Neuronal stem cell (in vitro differentiated cells): Measurements from ENCODE around the gene NALCN.
A peak's percentile ranks its signal among the peaks of the same experiment; 100 is the strongest.

ENCODE experiments used
- DNase-seq: peaks from one replicate; pipeline ENCODE4 v3.0.0-alpha.2; 2013; ENCODE audit warnings: low spot score
- H2AFZ ChIP-seq: one replicate; pipeline ENCODE4 v1.6.1; 2013; ENCODE audit warnings: mild to moderate bottlenecking, low read length, inconsistent platforms
- H2AK5ac ChIP-seq: 2 replicates; pipeline ENCODE4 v1.6.1; 2013; ENCODE audit warnings: low read depth, mild to moderate bottlenecking, inconsistent platforms, low read length, moderate library complexity, mixed read lengths
- H2BK120ac ChIP-seq: 2 replicates; pipeline ENCODE4 v1.6.1; 2013; ENCODE audit warnings: low read depth, mild to moderate bottlenecking, inconsistent platforms, low read length, moderate library complexity, mixed read lengths
- H2BK12ac ChIP-seq: one replicate; pipeline ENCODE4 v1.6.1; 2013; ENCODE audit warnings: low read length, inconsistent platforms
- H2BK15ac ChIP-seq: 2 replicates; pipeline ENCODE4 v1.6.1; 2013; ENCODE audit warnings: mild to moderate bottlenecking, low read length, inconsistent platforms, mixed read lengths
- H2BK5ac ChIP-seq: one replicate; pipeline ENCODE4 v1.6.1; 2013; ENCODE audit warnings: inconsistent platforms, mild to moderate bottlenecking, low read length, moderate library complexity
- H3K14ac ChIP-seq: one replicate; pipeline ENCODE4 v1.6.1; 2013; ENCODE audit warnings: low read length, inconsistent platforms
- H3K18ac ChIP-seq: 2 replicates; pipeline ENCODE4 v1.6.1; 2013; ENCODE audit warnings: low read length, inconsistent platforms
- H3K23ac ChIP-seq: 2 replicates; pipeline ENCODE4 v1.6.1; 2013; ENCODE audit warnings: low read depth, mild to moderate bottlenecking, mixed read lengths, low read length, inconsistent platforms; ENCODE audit not compliant: poor library complexity
- H3K27ac ChIP-seq: replicated peaks from 3 replicates; pipeline ENCODE4 v1.5.1; 2013; ENCODE audit warnings: low read length, inconsistent platforms
- H3K27me3 ChIP-seq, 3 experiments: 2 replicates each; pipeline ENCODE4 v1.6.1; 2013; ENCODE audit warnings: low read length in 3 of 3, mild to moderate bottlenecking in 2 of 3, inconsistent platforms in 1 of 3, low read depth in 1 of 3, mixed read lengths in 1 of 3, moderate library complexity in 1 of 3; ENCODE audit not compliant: control insufficient read depth in 3 of 3, insufficient read depth in 3 of 3
- H3K36me3 ChIP-seq, 2 donors: replicated peaks in 1 of 2; 2 replicates each; pipeline ENCODE4 v1.6.1; 2013; ENCODE audit warnings: low read length in 2 of 2; ENCODE audit not compliant: control insufficient read depth in 2 of 2, insufficient read depth in 2 of 2
- H3K4ac ChIP-seq: 2 replicates; pipeline ENCODE4 v1.6.1; 2013; ENCODE audit warnings: inconsistent platforms, mild to moderate bottlenecking, low read length, moderate library complexity
- H3K4me1 ChIP-seq, 2 donors: 1 replicate in 1 of 2; 2 replicates in 1 of 2; pipeline ENCODE4 v1.6.1; 2013; ENCODE audit warnings: low read length in 2 of 2, low read depth in 1 of 2; ENCODE audit not compliant: control insufficient read depth in 2 of 2, insufficient read depth in 1 of 2
- H3K4me2 ChIP-seq: one replicate; pipeline ENCODE4 v1.6.1; 2013; ENCODE audit warnings: mild to moderate bottlenecking, low read length, inconsistent platforms; ENCODE audit not compliant: insufficient read depth, poor library complexity, severe bottlenecking
- H3K4me3 ChIP-seq, 2 donors: 2 replicates each; pipeline ENCODE4 v1.5.1; 2013; ENCODE audit warnings: low read length in 2 of 2, mild to moderate bottlenecking in 2 of 2, inconsistent platforms in 1 of 2, moderate library complexity in 1 of 2
- H3K79me1 ChIP-seq: one replicate; pipeline ENCODE4 v1.6.1; 2013; ENCODE audit warnings: low read depth, mild to moderate bottlenecking, inconsistent platforms, low read length, moderate library complexity
- H3K9ac ChIP-seq: one replicate; pipeline ENCODE4 v1.6.1; 2013; ENCODE audit warnings: mild to moderate bottlenecking, low read depth, low read length, inconsistent platforms; ENCODE audit not compliant: poor library complexity
- H3K9me3 ChIP-seq, 2 donors: replicated peaks in 1 of 2; 2 replicates each; pipeline versions ENCODE3 to v1.6.1; 2013; ENCODE audit warnings: low read length in 2 of 2, mild to moderate bottlenecking in 2 of 2, inconsistent platforms in 1 of 2, low read depth in 1 of 2, mixed read lengths in 1 of 2, moderate library complexity in 1 of 2; ENCODE audit not compliant: control insufficient read depth in 2 of 2, insufficient read depth in 1 of 2
- H4K8ac ChIP-seq: one replicate; pipeline ENCODE4 v1.6.1; 2013; ENCODE audit warnings: low read depth, mild to moderate bottlenecking, inconsistent platforms, low read length, moderate library complexity
- H4K91ac ChIP-seq: one replicate; pipeline ENCODE4 v1.6.1; 2013; ENCODE audit warnings: low read length, low read depth, mild to moderate bottlenecking, inconsistent platforms; ENCODE audit not compliant: poor library complexity
- WGBS, 2 donors: extraction: QIAGEN DNeasy Blood & Tissue Kit; methylation state at CpG; one replicate each; pipeline ENCODE4 v1.1.7; 2013; ENCODE audit warnings: missing lambda C conversion rate in 2 of 2, mixed read lengths in 1 of 2; ENCODE audit not compliant: insufficient read length in 2 of 2, insufficient replicate concordance in 1 of 2; ENCODE audit errors: extremely low coverage in 2 of 2; 5-methylcytosine and 5-hydroxymethylcytosine counted together

NALCN gene

DNA sequence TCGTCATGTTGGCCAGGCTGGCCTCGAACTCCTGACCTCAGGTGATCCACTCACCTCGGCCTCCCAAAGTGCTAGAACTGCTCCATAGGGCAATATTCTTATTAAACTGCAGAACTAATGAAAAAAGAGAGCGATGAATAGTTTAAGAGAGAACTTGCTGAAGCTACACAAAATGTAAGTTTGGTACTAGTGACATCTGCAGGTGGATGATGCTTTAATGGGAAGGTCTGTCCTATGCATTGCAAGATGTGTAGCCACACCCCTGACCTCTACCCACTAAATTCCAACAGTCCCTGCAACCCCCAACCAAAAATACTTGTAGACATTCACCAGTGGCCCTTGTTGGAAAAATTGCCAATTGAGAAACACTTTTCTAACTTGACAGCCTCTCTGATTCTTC is 117.8 kb downstream of the NALCN start:
- Histone ChIP-seq H3K4me1 (no peaks in the 10 kb centered on the region), H3K14ac (no peak overlapping the region), H2BK12ac (no peak overlapping the region), H3K4ac (no peak overlapping the region), H3K4me3 (no peak overlapping the region), H3K9ac (no peak overlapping the region), H2BK15ac (no peak overlapping the region), H3K79me1 (no peaks in the 10 kb centered on the region), H3K36me3 (no peaks in the 10 kb centered on the region), H4K8ac (no peak overlapping the region), H2BK120ac (no peak overlapping the region), H3K23ac (no peak overlapping the region), H4K91ac (no peak overlapping the region), H2BK5ac (no peak overlapping the region), H3K27ac (no peak overlapping the region), H2AFZ (no peak overlapping the region), H2AK5ac (no peak overlapping the region), H3K18ac (no peak overlapping the region), H3K9me3 (peaks cover 0 to 3% of the 10 kb centered on the region in 2 donors), H3K4me2 (no peak overlapping the region), H3K27me3 (no peaks in the 10 kb centered on the region)
- WGBS, 2 donors = no CpG with 5 or more reads among the region's 4 CpGs
- DNase-seq = no peak

DNA sequence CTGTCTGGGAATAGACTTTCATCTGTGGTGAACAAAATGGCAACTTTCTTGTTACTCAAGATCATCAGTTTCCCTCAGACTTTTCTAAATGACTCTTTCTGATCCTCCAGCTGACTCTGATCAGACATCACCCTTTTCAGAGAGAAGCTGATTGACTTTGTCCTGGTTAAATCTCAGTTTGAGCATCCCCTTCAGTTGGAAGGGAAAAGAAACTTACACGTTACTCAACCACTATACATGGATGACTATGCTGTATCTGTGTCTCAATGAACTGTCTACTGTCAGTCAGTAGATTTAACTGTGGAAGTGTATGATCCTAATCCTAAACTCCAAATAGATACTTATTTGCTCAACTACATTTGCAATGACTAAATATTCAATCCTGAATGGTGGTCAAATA is 118.5 kb downstream of the NALCN start:
- H3K23ac ChIP-seq = no peak overlapping the region
- no peak for DNase-seq
- no peaks in the 10 kb centered on the region for H3K27me3 ChIP-seq
- H4K91ac ChIP-seq = no peak overlapping the region
- H3K14ac ChIP-seq = no peak overlapping the region
- no peak overlapping the region for H3K18ac ChIP-seq
- peaks cover 0 to 3% of the 10 kb centered on the region in 2 donors for H3K9me3 ChIP-seq
- no peak overlapping the region for H2AK5ac ChIP-seq
- no peak overlapping the region for H3K4me2 ChIP-seq
- H3K9ac ChIP-seq = no peak overlapping the region
- H3K27ac ChIP-seq = no peak overlapping the region
- no peak overlapping the region for H2BK5ac ChIP-seq
- no peak overlapping the region for H2BK15ac ChIP-seq
- no peak overlapping the region for H3K4me3 ChIP-seq
- H4K8ac ChIP-seq = no peak overlapping the region
- no peaks in the 10 kb centered on the region for H3K79me1 ChIP-seq
- no peak overlapping the region for H2AFZ ChIP-seq
- no peaks in the 10 kb centered on the region for H3K4me1 ChIP-seq
- no peaks in the 10 kb centered on the region for H3K36me3 ChIP-seq
- no peak overlapping the region for H3K4ac ChIP-seq
- no peak overlapping the region for H2BK12ac ChIP-seq
- H2BK120ac ChIP-seq = no peak overlapping the region
- no CpG with 5 or more reads among the region's 1 CpG for WGBS, 2 donors

DNA sequence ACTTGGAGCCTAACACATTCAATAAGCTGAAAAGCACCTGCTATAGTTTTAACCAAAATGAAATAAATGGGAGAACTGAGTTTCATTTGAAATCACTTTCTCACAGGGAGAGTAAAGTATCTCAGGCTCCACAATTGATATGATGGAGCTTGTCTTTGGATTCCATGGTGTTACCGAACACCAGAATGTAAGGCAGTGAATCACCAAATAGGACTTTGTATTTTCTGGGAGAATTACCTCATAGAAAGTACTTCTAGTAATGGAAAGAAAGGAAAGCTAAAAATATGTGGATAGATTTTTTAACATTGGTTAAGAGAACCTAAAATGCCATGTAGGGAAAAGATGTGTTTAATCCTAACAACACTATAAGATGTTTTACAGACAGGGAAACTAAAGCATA is 123.6 kb downstream of the NALCN start:
- no peak overlapping the region for H2BK15ac ChIP-seq
- no peak overlapping the region for H3K23ac ChIP-seq
- H3K4ac ChIP-seq = no peak overlapping the region
- H3K14ac ChIP-seq = no peak overlapping the region
- H3K18ac ChIP-seq = no peak overlapping the region
- no peak for DNase-seq
- H3K27ac ChIP-seq = no peak overlapping the region
- H2AK5ac ChIP-seq = no peak overlapping the region
- H3K27me3 ChIP-seq = no peaks in the 10 kb centered on the region
- no peak overlapping the region for H4K91ac ChIP-seq
- no peak overlapping the region for H2BK120ac ChIP-seq
- H3K4me1 ChIP-seq = peaks cover 0 to 14% of the 10 kb centered on the region in 2 donors
- H3K4me2 ChIP-seq = no peak overlapping the region
- H3K9me3 ChIP-seq = peaks cover 0 to 3% of the 10 kb centered on the region in 2 donors
- WGBS, 2 donors = no CpG with 5 or more reads among the region's 1 CpG
- H3K4me3 ChIP-seq = no peak overlapping the region
- no peak overlapping the region for H2BK12ac ChIP-seq
- H3K9ac ChIP-seq = no peak overlapping the region
- no peak overlapping the region for H2BK5ac ChIP-seq
- H3K36me3 ChIP-seq = no peaks in the 10 kb centered on the region
- H2AFZ ChIP-seq = no peak overlapping the region
- no peaks in the 10 kb centered on the region for H3K79me1 ChIP-seq
- H4K8ac ChIP-seq = no peak overlapping the region

DNA sequence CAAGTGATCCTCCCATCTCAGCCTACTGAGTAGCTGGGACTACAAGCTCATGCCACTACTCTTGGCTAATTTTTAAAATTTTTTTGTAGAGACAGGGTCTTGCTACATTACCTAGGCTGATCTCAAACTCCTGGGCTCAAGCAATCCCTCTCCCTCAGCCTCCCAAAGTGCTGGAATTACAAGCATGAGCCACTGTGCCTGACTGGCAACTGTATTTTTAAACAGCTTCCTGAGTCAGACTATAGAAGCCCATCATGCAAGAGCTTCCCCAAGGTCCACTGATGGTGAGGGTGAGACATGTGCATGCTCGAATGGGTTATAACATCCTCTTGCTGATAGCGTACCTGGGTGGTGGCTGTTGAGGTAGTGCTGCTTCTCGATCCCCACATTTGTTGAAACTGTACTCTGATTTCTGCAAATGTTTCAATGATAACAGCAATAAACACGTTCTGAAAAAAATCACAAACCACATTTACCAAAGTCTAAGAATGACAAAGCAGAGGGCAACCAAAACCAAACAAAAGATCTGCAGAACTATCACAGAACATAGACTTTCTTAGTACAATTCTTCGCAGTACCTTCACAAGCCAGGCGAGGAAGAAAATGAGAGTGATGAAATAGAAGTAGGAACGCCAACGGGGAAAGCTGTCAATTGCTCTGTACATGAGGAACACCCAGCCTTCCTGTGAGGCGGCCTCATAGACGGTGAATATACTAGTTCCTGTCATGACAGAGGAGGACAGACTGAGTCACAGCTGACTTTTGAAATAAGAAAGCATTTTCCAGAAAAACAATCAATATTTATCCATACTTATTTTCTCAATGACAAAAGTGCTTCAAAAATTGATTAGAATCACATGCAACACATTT is 124.4 kb downstream of the NALCN start:
- Histone ChIP-seq H3K4me3 (no peak overlapping the region), H3K27me3 (no peaks in the 10 kb centered on the region), H3K4me1 (peaks cover 0 to 14% of the 10 kb centered on the region in 2 donors), H2AK5ac (no peak overlapping the region), H3K79me1 (no peaks in the 10 kb centered on the region), H3K36me3 (no peaks in the 10 kb centered on the region), H3K9ac (no peak overlapping the region), H2BK12ac (no peak overlapping the region), H2AFZ (peak overlapping the region; percentile 9), H3K9me3 (peaks cover 0 to 3% of the 10 kb centered on the region in 2 donors), H3K27ac (no peak overlapping the region), H3K18ac (no peak overlapping the region), H4K91ac (no peak overlapping the region), H3K23ac (no peak overlapping the region), H3K4ac (no peak overlapping the region), H2BK15ac (no peak overlapping the region), H4K8ac (no peak overlapping the region), H2BK120ac (no peak overlapping the region), H2BK5ac (no peak overlapping the region), H3K4me2 (no peak overlapping the region), H3K14ac (no peak overlapping the region)
- no peak for DNase-seq
- WGBS, 2 donors = no CpG with 5 or more reads among the region's 10 CpGs
